HG02588 (cell line): ENCODE data around the gene HTR7.

ENCODE experiments used
- ATAC-seq: cut with Tn5 transposase; IDR thresholded peaks from one replicate; pipeline ENCODE4 v1.9.1; 2021; ENCODE audit warnings: mild to moderate bottlenecking, moderate library complexity; ENCODE audit not compliant: unreplicated experiment

Gene HTR7

GRCh38 chr10:90743291-90743690 lies 114.5 kb downstream of the HTR7 start:
- no peak for ATAC-seq

- ATAC-seq: no peak
Observed at GRCh38 chr10:90741926-90742565, 115.8 kb downstream of the HTR7 start.

GRCh38 chr10:90740265-90740664 lies 117.6 kb downstream of the HTR7 start:
- ATAC-seq: no peak

- ATAC-seq: no peak
Observed at GRCh38 chr10:90738885-90739284, 119.0 kb downstream of the HTR7 start.

GRCh38 chr10:90734415-90734814 lies 123.4 kb downstream of the HTR7 start:
- no peak for ATAC-seq

GRCh38 chr10:90732581-90732980 lies 125.3 kb downstream of the HTR7 start:
- ATAC-seq: no peak

GRCh38 chr10:90723416-90724068 lies 134.3 kb downstream of the HTR7 start:
- ATAC-seq: no peak

- no peak for ATAC-seq
Observed at GRCh38 chr10:90722832-90723231, 135.0 kb downstream of the HTR7 start.

- ATAC-seq: no peak
Observed at GRCh38 chr10:90718182-90718581, 139.7 kb downstream of the HTR7 start.

- no peak for ATAC-seq
Observed at GRCh38 chr10:90712529-90712928, 145.3 kb downstream of the HTR7 start.

- ATAC-seq: no peak
Observed at GRCh38 chr10:90709727-90710126, 148.1 kb downstream of the HTR7 start.

- no peak for ATAC-seq
Observed at GRCh38 chr10:90707657-90708056, 150.2 kb downstream of the HTR7 start.

GRCh38 chr10:90701428-90701827 lies 156.4 kb downstream of the HTR7 start:
- no peak for ATAC-seq

- no peak for ATAC-seq
Observed at GRCh38 chr10:90695915-90696676, 161.7 kb downstream of the HTR7 start.
